Measurements from ENCODE around the gene MFSD1. TPM values are rescaled to one million over a fixed set of nuclear protein-coding genes. Genes with fewer than 3 reads are reported as not detected.

MFSD1 gene
- total RNA-seq, 2 experiments from 2014 or later: 7.2 to 7.6 TPM

- H3K9me3 Mint-ChIP-seq: no peaks in the 10 kb centered on the region
- no peak overlapping the region for H3K4me3 Mint-ChIP-seq
- Histone ChIP-seq H3K4me1 (ENCODE audit: insufficient read depth, low read length) (no peaks in the 10 kb centered on the region), H3K4me3 (ENCODE audit: low read length) (no peak overlapping the region), H3K27ac (ENCODE audit: low read depth in 1 of 2, low read length in 2 of 2) (no peak overlapping the region), H3K27me3 (ENCODE audit: control insufficient read depth in 1 of 2, insufficient read depth in 2 of 2, low read length in 2 of 2) (no peaks in the 10 kb centered on the region), H3K9me3 (ENCODE audit: control insufficient read depth in 1 of 2, insufficient read depth in 1 of 2, low read length in 2 of 2) (peaks cover 0 to 7% of the 10 kb centered on the region in 2 experiments), H3K36me3 (ENCODE audit: insufficient read depth, low read length) (no peaks in the 10 kb centered on the region)
- no peak for TF ChIP-seq CTCF (IDR thresholded peaks at IDR 0.05)
- H3K27ac Mint-ChIP-seq: no peak overlapping the region
- ChIA-PET POLR2A (no interaction called here), CTCF (interaction anchor here (0.7 kb wide), 1 partner anchor 908 kb away, joined by 3 read pairs; no protein-coding TSS in a partner anchor)
- no peaks in the 10 kb centered on the region for H3K36me3 Mint-ChIP-seq (ENCODE audit: low read depth)
- H3K4me1 Mint-ChIP-seq (ENCODE audit: low read depth): no peaks in the 10 kb centered on the region
- intact Hi-C loops (cut with DNase I, micrococcal nuclease): no loop called here
- H3K27me3 Mint-ChIP-seq: no peaks in the 10 kb centered on the region
- no peak for DNase-seq
- ATAC-seq (ENCODE audit: poor library complexity): no peak
Measured at GRCh38 chr3:158864492-158864891, 62.6 kb downstream of the MFSD1 start.

- ChIA-PET POLR2A (no interaction called here), CTCF (no interaction called here)
- ATAC-seq (ENCODE audit: poor library complexity): no peak
Measured at GRCh38 chr3:158875700-158876099, 73.8 kb downstream of the MFSD1 start.

More at GRCh38 chr3:158875700-158876099, 73.8 kb downstream of the MFSD1 start:
- Histone ChIP-seq H3K9me3 (ENCODE audit: control insufficient read depth in 1 of 2, insufficient read depth in 1 of 2, low read length in 2 of 2) (no peaks in the 10 kb centered on the region), H3K4me1 (ENCODE audit: insufficient read depth, low read length) (no peaks in the 10 kb centered on the region), H3K27me3 (ENCODE audit: control insufficient read depth in 1 of 2, insufficient read depth in 2 of 2, low read length in 2 of 2) (no peaks in the 10 kb centered on the region), H3K27ac (ENCODE audit: low read depth in 1 of 2, low read length in 2 of 2) (no peak overlapping the region), H3K36me3 (ENCODE audit: insufficient read depth, low read length) (no peaks in the 10 kb centered on the region), H3K4me3 (ENCODE audit: low read length) (no peak overlapping the region)
- H3K4me1 Mint-ChIP-seq (ENCODE audit: low read depth): no peaks in the 10 kb centered on the region
- no peak overlapping the region for H3K27ac Mint-ChIP-seq
- H3K9me3 Mint-ChIP-seq: no peaks in the 10 kb centered on the region
- H3K27me3 Mint-ChIP-seq: no peaks in the 10 kb centered on the region
- no peak overlapping the region for H3K4me3 Mint-ChIP-seq
- intact Hi-C loops (cut with DNase I, micrococcal nuclease): no loop called here
- no peak for TF ChIP-seq CTCF (IDR thresholded peaks at IDR 0.05)
- no peak for DNase-seq
- no peaks in the 10 kb centered on the region for H3K36me3 Mint-ChIP-seq (ENCODE audit: low read depth)

Other genes starting within 250 kb of the MFSD1 start
- gene MLF1, start 230.9 kb upstream of the MFSD1 start, total RNA-seq: 10 to 100 TPM; 13.7 to 14.7 TPM
- gene GFM1, start 157.5 kb upstream of the MFSD1 start, total RNA-seq: 10 to 100 TPM; 27.5 to 29.4 TPM
- gene LXN, start 129.4 kb upstream of the MFSD1 start, total RNA-seq: 1 to 10 TPM; 2.1 to 3.0 TPM
- not detected for gene RARRES1, start 69.6 kb upstream of the MFSD1 start, total RNA-seq

All from CD4-positive, alpha-beta T cell (primary cell).